ENCODE data around the gene POLR2F. TPM values are rescaled to one million over a fixed set of nuclear protein-coding genes. Genes with fewer than 3 reads are reported as not detected.

The POLR2F gene
- total RNA-seq, 2 donors from 2014 or later = 46.5 to 60.2 TPM

DNA sequence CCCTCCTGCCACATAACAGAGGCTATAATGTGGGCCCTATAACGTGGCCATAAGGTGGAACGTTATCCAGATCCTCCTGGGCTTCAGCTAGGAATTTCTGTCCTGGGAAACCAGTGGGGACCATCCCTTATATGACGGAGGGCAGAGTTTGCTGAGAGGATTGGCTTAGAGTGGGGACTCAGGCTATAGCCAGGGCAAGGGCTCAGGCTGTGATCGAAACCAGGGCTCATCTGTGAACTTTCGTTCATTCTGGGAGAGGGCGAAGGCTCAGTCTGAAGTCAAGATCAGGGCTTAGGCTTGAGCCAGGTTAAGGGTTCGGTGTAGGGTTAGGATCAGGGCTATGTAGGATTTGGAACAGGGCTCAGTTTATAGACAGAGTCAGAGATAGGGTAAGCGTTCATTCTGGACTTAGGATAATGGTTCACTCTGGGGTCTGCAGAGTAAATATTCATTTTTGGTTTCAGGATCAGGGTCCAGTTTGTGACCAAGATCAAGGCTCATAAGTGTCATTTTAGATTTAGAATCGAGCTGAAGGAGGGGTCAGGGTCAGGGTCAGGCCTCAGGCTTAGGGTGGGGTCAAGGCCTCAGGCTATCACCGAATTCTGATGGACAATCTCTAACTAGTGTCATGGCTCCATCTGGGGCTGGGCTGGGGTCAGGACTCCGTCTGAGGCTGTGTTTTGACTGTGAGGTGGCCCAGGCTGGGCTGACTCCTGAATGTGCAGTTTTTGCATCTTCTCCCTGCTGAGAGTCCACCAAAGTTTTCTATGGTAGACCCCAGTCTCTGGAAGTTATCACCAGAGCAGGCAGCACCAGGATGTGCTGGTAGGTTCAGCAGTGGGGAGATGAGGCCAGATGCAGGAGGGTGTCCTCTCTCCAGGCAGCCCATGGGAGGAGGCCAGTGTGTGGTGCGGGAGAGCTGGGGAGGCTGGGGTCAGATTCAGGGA, 64.7 kb downstream of the POLR2F start:
- no peak for DNase-seq (ENCODE audit: low spot score)
- intact Hi-C loops (cut with DNase I) = no loop called here

Small RNAs within 50 kb of the gene (microRNA-seq; reads per million reads assigned to microRNA genes)
- 0 reads per million in 2 donors for gene MIR4534 (ENCODE audit: borderline microRNAs expressed in 2 of 2)
- 0.52 to 0.97 reads per million in 2 donors for gene MIR6820 (ENCODE audit: borderline microRNAs expressed in 2 of 2)

Other genes with a start within 250 kb of the POLR2F start
- 1 to 10 TPM; 3.3 to 6.2 TPM for gene GCAT, start 145.8 kb upstream of the POLR2F start, total RNA-seq
- gene GALR3, start 130.3 kb upstream of the POLR2F start, total RNA-seq = not detected
- 10 to 100 TPM; 13.3 to 15.1 TPM for gene ANKRD54, start 109.4 kb upstream of the POLR2F start, total RNA-seq
- 100 to 1,000 TPM; 260 to 267 TPM for gene EIF3L, start 104.3 kb upstream of the POLR2F start, total RNA-seq
- gene MICALL1, start 47.4 kb upstream of the POLR2F start, total RNA-seq = 10 to 100 TPM; 77.0 to 80.8 TPM
- under 1 TPM; 0.32 to 0.33 TPM for gene C22orf23, start 98 bp upstream of the POLR2F start, total RNA-seq
- gene SOX10, start 30.9 kb downstream of the POLR2F start, total RNA-seq = 1 to 10 TPM in 1 of 2 donors, under 1 TPM in 1; 0.32 to 1.6 TPM
- 10 to 100 TPM; 15.7 to 17.5 TPM for gene PICK1, start 103.7 kb downstream of the POLR2F start, total RNA-seq
- under 1 TPM; 0.51 to 0.57 TPM for gene SLC16A8, start 130.5 kb downstream of the POLR2F start, total RNA-seq
- gene BAIAP2L2, start 157.0 kb downstream of the POLR2F start, total RNA-seq = under 1 TPM; 0.24 to 0.37 TPM
- gene PLA2G6, start 228.1 kb downstream of the POLR2F start, total RNA-seq = 10 to 100 TPM; 13.7 to 14.3 TPM
- 10 to 100 TPM; 22.1 to 72.7 TPM for gene MAFF, start 248.3 kb downstream of the POLR2F start, total RNA-seq